ENCODE measurements around the gene UBD.

Gene UBD

DNA sequence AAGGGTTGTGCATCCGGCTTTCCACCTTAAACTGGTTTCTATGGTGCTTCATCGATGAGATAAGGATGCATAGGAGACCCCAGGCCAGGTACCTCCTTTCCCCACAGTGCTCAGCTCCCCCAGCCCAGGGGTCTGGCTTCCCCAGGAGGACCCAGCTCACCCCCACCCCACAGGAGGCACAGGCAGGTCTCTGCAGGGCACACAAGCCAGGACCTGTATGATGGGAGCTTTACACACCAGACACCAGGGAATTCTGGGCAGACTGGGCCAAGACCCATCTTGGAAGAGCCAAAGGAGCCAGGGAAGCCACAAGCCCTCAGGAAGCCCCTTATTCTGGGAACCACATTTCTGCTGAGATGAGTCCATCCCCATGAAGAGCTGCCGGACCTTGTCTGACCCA lies 29.6 kb downstream of the UBD start:
- Histone ChIP-seq H3K4me3 (ENCODE audit: low read length) (no peak overlapping the region), H3K4me1 (ENCODE audit: low read length) (peaks cover 7% of the 10 kb centered on the region), H4K20me1 (ENCODE audit: insufficient read depth, low read length) (no peaks in the 10 kb centered on the region), H3K79me2 (ENCODE audit: low read length) (no peaks in the 10 kb centered on the region), H3K36me3 (replicated peaks; ENCODE audit: low read depth, low read length) (no peaks in the 10 kb centered on the region), H3K4me2 (ENCODE audit: low read length) (no peak overlapping the region), H3K27ac (ENCODE audit: low read length) (no peak overlapping the region), H3K9ac (ENCODE audit: low read length) (no peak overlapping the region), H3K27me3 (ENCODE audit: low read depth, low read length) (no peaks in the 10 kb centered on the region), H3K9me3 (ENCODE audit: insufficient read depth, low read length) (no peaks in the 10 kb centered on the region), H2AFZ (ENCODE audit: low read depth, low read length) (no peak overlapping the region)
- TF ChIP-seq EZH2phosphoT487 (IDR thresholded peaks at IDR 0.05; ENCODE audit: low read depth), result no peak
- TF ChIP-seq CTCF (IDR thresholded peaks at IDR 0.05; ENCODE audit: low read depth, low read length), result no peak

DNA sequence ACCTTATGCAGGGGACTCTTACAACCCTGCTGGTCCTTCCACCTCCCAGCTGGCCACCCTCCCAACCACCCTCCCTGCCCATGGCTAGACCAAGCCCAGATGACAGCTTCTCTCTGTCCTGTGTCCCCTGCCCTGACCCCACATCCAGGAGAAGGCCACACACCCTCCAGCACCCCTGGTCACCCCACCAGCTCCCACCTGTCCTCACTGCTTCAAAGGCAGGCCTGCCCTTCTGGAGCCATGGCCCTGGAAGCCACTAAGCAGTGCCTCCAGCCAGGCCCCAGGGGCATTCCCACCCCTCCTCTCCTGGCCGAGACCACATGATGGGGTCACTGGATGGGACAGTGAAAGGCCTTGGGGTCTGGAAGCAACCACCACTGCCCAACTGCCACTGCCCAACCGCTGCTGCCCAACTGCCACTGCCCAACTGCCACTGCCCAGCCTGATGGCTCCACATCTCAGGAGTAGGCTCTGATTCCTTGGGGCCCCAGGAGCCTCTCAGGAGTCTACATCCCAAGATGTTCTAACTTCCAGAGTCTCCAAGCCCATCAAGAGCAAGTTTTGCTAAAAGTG lies 30.5 kb downstream of the UBD start:
- no peak overlapping the region for H2AFZ ChIP-seq (ENCODE audit: low read depth, low read length)
- H3K4me1 ChIP-seq (ENCODE audit: low read length), result peaks cover 7% of the 10 kb centered on the region
- no peaks in the 10 kb centered on the region for H4K20me1 ChIP-seq (ENCODE audit: insufficient read depth, low read length)
- no peak for TF ChIP-seq CTCF (IDR thresholded peaks at IDR 0.05; ENCODE audit: low read depth, low read length)
- no peak for TF ChIP-seq EZH2phosphoT487 (IDR thresholded peaks at IDR 0.05; ENCODE audit: low read depth)
- no peaks in the 10 kb centered on the region for H3K9me3 ChIP-seq (ENCODE audit: insufficient read depth, low read length)
- no peak overlapping the region for H3K9ac ChIP-seq (ENCODE audit: low read length)
- no peaks in the 10 kb centered on the region for H3K27me3 ChIP-seq (ENCODE audit: low read depth, low read length)
- H3K27ac ChIP-seq (ENCODE audit: low read length), result no peak overlapping the region
- no peaks in the 10 kb centered on the region for H3K79me2 ChIP-seq (ENCODE audit: low read length)
- H3K4me3 ChIP-seq (ENCODE audit: low read length), result no peak overlapping the region
- no peaks in the 10 kb centered on the region for H3K36me3 ChIP-seq (replicated peaks; ENCODE audit: low read depth, low read length)
- no peak overlapping the region for H3K4me2 ChIP-seq (ENCODE audit: low read length)

DNA sequence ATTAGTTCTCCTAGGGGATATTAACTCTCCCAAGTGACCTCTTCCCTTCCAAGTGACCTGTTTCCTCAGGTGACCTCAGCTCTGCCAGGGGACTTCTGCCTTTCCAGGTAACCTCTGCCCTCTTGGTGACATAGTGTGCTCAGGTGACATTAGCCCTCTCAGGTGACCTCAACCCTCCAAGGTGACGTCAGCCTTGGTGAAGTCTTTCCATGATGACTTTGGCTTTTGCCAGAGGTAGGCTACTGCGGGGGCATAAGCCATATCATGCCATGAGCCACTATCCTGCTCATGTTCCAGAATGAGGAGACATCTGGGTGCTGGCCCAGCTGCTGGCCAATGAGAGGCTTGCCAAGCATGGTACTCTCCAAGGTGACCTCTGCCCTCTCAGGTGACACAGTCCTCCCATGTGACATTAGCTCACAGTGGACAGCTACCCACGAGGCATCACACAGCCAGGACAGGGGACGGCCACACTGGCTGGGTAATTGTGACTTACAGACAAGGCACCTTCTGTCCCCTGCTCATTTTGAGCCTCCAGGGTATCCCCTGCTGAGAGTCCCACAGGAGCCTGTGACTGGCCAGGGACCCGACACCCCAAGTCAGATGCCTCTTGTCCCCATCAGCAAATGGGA lies 31.1 kb downstream of the UBD start:
- Histone ChIP-seq H3K9ac (ENCODE audit: low read length) (no peak overlapping the region), H3K27ac (ENCODE audit: low read length) (no peak overlapping the region), H3K4me3 (ENCODE audit: low read length) (no peak overlapping the region), H3K4me2 (ENCODE audit: low read length) (no peak overlapping the region), H3K4me1 (ENCODE audit: low read length) (peaks cover 7% of the 10 kb centered on the region), H3K36me3 (replicated peaks; ENCODE audit: low read depth, low read length) (no peaks in the 10 kb centered on the region), H2AFZ (ENCODE audit: low read depth, low read length) (no peak overlapping the region), H3K9me3 (ENCODE audit: insufficient read depth, low read length) (no peaks in the 10 kb centered on the region; the same call in 1 of the 2 replicates), H4K20me1 (ENCODE audit: insufficient read depth, low read length) (no peaks in the 10 kb centered on the region), H3K79me2 (ENCODE audit: low read length) (no peaks in the 10 kb centered on the region), H3K27me3 (ENCODE audit: low read depth, low read length) (no peaks in the 10 kb centered on the region)
- no peak for TF ChIP-seq CTCF (IDR thresholded peaks at IDR 0.05; ENCODE audit: low read depth, low read length)
- TF ChIP-seq EZH2phosphoT487 (IDR thresholded peaks at IDR 0.05; ENCODE audit: low read depth), result no peak

GRCh38 chr6:29527564-29527963 lies 32.0 kb downstream of the UBD start:
- no peak for TF ChIP-seq CTCF (IDR thresholded peaks at IDR 0.05; ENCODE audit: low read depth, low read length)
- no peak for TF ChIP-seq EZH2phosphoT487 (IDR thresholded peaks at IDR 0.05; ENCODE audit: low read depth)
- Histone ChIP-seq H4K20me1 (ENCODE audit: insufficient read depth, low read length) (no peaks in the 10 kb centered on the region), H3K79me2 (ENCODE audit: low read length) (no peaks in the 10 kb centered on the region), H2AFZ (ENCODE audit: low read depth, low read length) (no peak overlapping the region), H3K9me3 (ENCODE audit: insufficient read depth, low read length) (peaks cover 3% of the 10 kb centered on the region; the same call in 1 of the 2 replicates), H3K4me3 (ENCODE audit: low read length) (no peak overlapping the region), H3K9ac (ENCODE audit: low read length) (no peak overlapping the region), H3K4me2 (ENCODE audit: low read length) (no peak overlapping the region), H3K27me3 (ENCODE audit: low read depth, low read length) (no peaks in the 10 kb centered on the region), H3K36me3 (replicated peaks; ENCODE audit: low read depth, low read length) (no peaks in the 10 kb centered on the region), H3K27ac (ENCODE audit: low read length) (no peak overlapping the region), H3K4me1 (ENCODE audit: low read length) (peaks cover 7% of the 10 kb centered on the region)
